Activated CD8-positive, alpha-beta memory T cell treated with anti-CD3 and anti-CD28 coated beads for 4 hours (primary cell): ENCODE measurements around the gene IQCC.
A peak's percentile ranks its signal among the peaks of the same experiment; 100 is the strongest.
"Not testable (repeated sequence)": the region's sequence is repeated elsewhere in the genome, so short reads cannot be mapped to it uniquely, and the experiment has no call there.

Experiments
- DNase-seq, 2 donors: peaks; one replicate each; pipeline ENCODE4 v3.0.0-alpha.2; 2020; ENCODE audit warnings: low read depth in 2 of 2

Gene IQCC

DNA sequence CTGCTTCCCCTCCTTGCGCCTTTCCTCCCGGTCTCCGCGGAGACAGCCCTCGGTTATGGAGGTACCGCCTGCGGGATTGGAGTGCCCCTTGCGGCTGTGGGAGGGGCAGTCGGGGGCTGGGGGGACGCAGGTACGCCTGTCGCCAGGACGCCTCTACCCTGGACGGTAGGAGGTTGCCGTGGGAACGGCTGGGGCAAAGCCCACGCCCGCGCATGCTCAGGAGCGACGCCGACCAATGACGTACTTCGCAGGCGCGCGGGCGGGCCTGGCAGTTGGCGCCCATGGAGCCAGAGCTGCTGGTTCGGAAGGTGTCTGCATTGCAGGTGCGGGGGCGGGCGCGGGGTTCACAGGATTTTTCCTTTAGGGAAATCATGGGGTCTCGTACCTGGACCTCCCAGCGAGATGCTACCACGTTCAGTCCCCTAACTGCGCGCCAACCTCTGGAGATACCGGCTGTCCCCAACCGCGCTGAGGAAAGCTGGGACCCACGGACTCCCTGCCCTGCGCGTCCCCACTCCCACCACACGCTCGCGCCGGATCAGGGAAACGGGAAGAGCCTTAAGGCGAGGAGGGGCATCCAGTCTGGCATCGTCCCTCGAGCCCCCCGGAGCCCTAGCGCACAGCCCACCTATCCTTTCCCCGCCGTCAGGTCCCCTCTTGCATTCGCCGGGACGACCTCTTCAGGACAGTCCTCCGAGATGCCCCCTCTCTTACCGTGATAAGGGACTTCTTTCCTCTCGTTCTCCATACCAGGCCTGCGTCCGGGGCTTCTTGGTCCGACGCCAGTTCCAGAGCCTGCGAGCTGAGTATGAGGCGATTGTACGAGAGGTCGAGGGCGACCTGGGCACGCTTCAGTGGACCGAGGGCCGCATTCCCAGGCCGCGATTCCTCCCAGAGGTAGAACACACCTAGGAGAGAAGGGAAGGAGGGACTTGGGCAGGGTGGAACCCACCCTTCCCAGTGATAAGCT, at the start of gene IQCC:
Gene IQCC (plus strand): TSS at position 271 of the 970 bp plus-strand sequence. CDS start 11 bp downstream, at position 282.
- peak; percentile 65 to 72 for DNase-seq

DNA sequence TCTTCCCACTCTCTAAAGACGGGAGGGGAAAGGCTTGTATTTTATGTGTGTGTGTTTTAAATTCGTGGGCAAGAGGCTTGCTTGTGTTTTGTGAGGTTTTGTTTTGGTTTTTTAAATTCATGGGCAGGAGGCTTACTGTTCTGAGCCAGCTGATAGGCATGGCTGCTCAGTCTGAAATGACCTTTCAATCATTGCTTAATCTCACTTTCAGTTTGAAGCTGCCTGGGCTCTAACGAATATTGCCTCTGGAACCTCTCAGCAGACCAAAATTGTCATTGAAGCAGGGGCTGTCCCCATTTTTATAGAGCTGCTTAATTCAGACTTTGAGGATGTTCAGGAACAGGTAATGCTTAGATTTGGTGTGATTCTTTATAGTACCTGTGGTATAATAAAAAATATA, 46.3 kb upstream of the IQCC start:
- no peak for DNase-seq

DNA sequence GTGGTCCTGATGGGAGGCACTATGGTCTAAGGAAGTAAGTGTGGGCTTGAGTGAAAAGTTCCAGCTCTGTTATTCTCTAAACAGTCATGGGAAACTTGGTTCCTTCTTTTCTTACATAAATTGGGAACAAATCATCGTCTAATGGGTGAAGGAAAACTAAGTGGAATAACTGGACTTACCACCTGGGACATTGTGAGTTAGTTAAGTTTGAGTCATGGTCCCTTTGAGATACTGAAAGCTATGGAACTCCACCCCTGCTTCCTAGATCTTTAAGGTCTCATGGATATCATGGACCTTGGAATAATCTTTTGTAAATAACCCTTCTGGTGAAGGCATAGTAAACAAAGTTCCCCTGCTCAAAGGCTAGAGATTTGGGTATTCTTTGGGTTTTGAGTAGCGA, 42.1 kb upstream of the IQCC start:
- no peak for DNase-seq

DNA sequence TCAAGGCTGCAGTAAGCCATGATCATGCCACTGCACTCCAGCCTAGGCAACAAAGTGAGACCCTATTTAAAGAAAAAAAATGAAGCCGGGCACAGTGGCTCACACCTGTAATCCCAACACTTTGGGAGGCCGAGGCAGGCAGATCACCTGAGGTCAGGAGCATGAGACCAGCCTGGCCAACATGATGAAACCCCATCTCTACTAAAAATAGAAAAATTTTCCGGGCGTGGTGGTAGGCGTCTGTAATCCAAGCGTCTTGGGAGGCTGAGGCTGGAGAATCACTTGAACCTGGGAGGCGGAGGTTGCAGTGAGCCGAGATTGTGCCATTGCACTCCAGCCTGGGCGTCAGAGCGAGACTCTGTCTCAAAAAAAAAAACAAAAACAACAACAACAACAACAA, 39.8 kb upstream of the IQCC start:
- DNase-seq, result not testable (repeated sequence)

DNA sequence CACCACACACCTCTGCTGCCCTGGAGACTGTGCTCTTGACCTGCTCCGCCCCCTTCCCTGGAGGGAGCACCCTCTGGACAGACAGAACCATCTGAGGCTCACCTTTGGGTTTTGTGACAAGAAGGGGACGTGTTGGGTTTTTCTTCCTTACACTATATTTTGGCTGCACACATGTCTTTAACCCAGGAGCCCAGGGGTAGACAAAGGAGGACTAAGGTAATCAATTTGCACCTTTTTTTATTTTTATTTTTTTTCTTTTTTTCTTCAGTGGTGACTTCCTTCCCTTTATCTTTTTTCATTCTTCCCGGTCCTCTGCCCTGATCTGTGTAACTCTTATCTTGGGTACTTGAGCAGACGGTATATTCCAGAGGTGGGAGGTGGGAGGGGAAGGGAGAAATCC, 34.5 kb upstream of the IQCC start:
- no peak for DNase-seq

DNA sequence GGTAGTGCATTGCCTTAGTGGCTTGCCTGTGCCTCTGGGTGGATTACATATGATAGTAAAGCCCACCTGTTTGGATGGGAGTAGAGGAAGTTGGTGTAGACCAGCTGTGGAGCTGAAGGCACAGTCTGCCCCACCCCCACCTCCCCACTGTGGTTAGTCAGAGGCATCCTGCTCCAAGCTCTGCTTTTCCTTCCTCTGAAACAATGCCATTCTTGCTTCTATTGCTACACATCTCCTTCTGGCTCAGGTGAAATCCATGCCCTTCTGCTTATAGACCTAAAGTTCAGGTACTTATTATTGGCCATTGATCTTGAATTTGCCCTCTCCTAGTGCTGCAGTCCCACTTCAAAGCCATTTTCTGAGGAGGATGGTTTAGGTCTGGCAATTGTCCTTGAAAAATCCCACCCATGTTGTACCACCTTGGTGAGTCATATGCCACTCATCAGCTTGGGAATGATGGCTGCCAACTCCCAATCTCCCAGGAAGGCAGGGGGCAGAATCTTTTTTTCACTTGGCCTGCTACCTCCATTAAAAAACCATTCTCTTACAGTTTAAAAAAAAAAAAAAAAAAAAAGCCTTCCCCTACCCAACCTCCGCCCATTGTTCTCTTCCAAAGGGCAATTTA, 32.7 kb upstream of the IQCC start:
- DNase-seq, result no peak

DNA sequence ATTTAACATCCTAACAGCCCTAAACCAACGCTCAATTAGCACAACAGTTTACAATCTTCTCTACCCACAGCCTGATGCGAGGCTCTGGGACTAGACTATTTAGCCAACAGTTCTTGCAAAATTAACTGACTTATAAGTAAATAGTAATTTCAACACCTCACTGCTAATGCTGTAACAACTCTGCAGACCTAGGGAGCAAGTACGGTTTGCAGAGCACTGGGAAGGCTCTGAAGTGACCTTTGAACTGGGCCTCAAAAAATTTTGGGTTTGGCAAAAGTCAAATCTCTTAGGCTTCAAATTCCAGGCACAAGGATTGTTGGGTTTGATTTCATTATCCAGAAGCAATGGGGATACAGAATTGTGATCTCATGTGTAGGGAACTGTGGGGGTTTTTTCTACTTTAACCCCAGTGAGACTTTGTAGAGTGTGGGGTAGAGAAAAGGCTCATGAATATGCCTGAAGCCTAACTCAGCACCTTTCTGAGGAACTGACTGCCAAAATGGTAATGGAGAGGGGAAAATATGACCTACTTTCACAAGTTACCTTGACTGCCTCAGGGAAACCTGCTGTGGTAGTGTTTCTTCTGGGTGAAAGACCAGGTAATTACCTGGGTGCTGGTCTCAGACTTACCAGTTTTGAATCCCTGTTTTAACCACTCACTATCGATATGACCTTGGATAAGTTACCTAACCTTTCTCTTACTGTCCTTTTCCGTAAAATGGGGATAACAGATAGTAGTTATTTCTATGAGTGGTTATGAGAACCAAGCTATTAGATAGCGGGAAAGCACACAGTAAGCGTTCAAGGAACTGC, 26.9 kb upstream of the IQCC start:
- DNase-seq, result no peak

DNA sequence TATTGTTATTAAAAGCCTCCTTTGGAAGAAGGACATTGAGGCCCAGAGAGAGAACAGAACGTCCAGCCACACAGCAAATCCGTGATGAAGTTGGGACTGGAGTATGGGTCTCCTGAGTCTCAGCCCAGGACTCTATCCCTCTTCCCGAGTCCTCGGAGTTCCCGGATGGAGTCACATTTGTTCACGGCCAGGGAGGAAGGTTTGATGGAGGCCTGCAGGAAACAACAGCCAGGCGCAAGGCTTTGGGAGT, 26.4 kb upstream of the IQCC start:
- DNase-seq, result no peak

DNA sequence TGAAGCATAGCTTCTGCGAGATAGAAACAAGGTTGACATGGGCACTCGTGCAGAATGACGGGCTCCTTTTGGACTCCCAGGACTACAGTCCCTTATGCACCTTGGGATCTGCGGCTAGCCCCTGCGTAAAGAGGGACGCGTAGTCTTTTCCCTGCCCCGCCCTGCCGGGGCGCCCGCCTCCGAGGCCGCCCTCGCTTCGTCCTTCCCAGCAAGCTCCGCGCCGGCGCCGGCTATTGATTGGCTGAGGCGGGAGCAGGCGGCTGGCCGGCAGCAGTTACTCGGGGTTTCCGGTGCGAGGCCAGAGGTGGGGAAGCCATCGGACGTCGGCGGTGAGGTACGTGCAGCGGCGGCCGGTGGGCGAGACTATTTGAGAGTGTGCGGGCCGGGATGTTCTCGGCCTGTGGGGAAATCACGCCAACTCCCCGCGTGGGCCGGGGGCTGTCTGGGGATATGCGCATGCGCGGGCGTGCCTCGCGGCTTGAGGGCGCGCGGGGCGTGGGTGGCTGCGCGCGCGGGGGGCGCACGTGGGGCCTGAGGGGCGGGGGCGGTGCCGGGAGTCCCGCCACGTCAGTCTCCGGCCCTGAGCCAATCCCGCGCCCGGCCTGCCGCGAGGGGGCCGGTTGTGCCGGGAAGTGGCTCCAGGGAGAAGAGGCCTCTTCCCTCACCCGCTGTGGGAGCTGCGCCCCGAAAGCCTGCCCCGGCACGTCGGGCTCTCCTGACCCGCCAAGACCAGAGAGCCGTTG, 25.9 kb upstream of the IQCC start, which contains the start of gene TXLNA:
Gene TXLNA (plus strand): TSS at position 233 of the 743 bp plus-strand sequence. CDS start 671 bp downstream, outside the sequence.
- peak; percentile 78 to 82 for DNase-seq

DNA sequence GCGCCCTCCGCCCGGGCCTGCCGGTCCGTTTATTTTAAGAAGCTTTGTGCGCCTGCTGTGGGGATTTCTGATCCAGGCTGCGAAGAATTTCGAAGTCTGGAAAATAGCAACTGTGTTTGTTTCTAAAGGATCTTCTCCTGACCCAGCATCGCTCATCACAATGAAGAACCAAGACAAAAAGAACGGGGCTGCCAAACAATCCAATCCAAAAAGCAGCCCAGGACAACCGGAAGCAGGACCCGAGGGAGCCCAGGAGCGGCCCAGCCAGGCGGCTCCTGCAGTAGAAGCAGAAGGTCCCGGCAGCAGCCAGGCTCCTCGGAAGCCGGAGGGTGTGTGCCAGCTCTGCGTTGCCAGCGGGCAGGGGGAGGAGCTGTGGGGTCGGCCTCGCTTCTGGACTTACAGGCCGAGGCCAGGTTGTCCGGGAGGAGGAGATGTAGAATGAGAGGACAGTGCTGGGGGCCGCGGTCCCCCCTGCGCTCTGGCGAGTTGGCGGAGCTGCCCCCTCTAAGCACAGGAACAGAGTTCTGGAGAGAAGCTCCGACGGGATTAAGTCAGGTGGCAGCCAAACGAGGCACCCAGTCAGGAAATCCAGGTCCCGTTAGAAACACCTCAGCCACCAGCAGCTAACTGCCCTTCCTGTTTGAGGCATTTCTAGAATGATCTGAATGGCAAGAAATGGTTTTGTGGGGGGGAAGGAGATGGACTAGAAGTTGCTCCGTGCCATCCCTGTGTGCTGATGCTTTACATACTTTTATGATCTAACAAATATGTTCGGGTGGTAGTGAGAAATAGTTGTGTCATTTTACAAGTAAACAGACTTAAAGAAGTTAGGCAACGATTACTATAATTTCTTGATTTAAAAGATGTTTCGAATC, 25.0 kb upstream of the IQCC start:
- no peak for DNase-seq

DNA sequence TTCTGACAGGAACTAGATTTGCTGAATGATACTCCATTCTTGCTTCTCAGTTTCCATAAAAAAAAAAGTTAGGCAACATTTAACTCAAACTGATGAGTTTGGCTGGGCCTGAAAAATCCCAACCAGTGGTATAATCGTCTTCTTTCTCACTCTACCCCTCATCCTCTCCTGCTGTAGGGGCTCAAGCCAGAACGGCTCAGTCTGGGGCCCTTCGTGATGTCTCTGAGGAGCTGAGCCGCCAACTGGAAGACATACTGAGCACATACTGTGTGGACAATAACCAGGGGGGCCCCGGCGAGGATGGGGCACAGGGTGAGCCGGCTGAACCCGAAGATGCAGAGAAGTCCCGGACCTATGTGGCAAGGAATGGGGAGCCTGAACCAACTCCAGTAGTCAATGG, 24.4 kb upstream of the IQCC start:
- DNase-seq, result no peak

DNA sequence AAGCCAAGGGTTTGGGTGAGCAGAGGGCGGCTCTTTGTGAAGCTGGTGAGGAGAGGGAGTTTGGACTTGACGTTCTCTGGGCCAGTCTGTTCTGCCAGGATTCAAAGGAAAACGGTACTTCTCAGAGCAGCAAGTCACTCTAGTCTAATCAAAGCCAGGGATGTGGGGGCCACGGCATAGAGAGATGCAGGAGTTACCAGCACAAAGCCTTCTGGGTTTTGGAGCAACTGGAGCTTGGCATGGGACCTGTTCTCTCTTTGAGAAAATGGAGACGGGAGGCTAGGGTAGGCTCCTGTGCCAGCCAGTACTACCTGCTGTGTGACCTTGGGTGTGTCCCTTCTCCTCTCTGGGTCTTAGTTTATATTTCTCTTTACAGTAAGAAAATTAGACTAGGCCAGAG, 23.9 kb upstream of the IQCC start:
- DNase-seq, result no peak

DNA sequence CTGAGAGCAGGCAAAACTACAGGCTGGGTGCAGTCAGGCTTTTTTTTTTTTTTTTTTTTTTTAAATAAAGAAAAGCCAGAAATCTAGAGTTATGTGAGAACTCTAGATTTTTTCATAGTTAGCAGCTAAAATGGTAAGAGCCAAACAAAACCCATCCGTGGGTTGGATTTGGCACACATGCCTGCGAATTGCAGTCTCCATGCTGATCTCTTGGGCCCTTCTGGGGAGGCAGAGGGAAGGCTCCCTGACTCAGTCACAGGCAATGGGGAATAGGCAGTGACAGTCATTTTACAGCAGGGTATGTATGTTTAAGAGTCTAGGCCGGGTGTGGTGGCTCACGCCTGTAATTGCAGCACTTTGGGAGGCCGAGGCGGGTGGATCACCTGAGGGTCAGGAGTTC, 23.4 kb upstream of the IQCC start:
- no peak for DNase-seq

DNA sequence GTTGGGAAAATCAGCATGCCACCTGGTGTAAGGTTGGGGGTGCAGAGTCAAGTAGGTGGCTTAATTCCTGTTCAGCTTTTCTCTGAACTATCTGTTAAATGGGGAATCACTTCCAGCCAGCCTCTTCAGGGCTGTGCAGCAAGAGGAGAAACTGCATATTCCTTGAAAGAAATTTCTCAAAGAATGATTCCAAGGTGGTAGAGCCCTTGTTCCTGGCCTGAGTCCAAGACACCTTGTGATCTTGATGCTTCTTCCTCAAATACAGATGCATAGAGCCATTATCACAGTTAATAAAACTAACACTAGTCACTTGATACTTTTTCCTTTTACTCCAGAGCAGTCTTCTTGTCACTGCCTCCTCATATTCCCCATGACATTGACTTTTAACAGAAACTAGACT, 20.8 kb upstream of the IQCC start:
- DNase-seq, result no peak

DNA sequence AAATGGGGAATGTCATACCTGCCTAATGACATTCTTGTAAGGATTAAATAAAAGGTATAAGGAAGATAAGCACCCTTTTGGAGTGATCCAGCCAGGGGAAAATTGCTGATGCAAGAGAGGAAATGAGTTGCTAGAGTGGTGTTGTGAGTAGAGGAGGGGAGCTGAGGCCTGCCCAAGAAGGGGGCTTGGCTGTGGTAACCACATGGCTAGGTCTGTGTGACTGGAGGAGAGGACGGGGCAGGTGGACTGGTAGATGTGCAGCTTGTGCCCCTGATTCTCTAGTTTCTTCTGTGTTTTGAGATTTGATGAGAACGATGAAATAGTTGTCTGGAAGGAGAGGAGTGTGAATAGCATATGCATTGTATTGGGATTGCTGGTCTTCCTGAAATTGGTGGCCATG, 19.4 kb upstream of the IQCC start:
- DNase-seq, result no peak

DNA sequence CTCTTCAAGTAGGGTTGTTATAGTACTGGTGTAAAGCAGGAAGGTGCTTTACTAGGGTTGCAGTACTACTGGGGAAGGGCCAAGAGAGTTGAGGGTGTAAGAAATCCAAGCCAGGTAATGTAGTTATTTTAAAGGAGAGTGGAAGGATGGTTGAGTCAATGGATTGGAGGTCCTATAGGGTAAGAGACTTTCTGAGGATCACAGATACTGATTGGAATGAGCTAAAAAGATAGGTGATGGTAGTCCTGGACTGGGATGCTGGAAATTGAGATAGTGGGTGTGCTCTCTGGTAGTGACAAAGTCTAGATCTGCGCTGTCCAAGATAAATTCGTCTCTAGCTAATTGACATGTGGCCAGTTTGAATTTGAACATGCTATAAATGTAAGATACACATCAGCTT, 19.0 kb upstream of the IQCC start:
- DNase-seq, result no peak

DNA sequence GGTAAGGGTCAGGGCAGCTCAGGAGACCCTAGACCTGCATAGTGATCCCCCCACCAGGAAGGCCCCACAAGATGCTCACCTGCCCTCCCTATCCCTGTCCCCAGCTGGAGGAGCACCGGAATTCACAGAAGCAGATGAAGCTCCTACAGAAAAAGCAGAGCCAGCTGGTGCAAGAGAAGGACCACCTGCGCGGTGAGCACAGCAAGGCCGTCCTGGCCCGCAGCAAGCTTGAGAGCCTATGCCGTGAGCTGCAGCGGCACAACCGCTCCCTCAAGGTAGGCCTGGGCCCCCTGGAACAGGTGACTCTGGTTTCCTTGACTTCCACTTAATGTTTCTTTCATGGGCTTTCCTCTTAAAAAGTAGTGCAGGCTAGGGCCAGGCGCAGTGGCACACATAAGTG, 17.6 kb upstream of the IQCC start:
- no peak for DNase-seq

DNA sequence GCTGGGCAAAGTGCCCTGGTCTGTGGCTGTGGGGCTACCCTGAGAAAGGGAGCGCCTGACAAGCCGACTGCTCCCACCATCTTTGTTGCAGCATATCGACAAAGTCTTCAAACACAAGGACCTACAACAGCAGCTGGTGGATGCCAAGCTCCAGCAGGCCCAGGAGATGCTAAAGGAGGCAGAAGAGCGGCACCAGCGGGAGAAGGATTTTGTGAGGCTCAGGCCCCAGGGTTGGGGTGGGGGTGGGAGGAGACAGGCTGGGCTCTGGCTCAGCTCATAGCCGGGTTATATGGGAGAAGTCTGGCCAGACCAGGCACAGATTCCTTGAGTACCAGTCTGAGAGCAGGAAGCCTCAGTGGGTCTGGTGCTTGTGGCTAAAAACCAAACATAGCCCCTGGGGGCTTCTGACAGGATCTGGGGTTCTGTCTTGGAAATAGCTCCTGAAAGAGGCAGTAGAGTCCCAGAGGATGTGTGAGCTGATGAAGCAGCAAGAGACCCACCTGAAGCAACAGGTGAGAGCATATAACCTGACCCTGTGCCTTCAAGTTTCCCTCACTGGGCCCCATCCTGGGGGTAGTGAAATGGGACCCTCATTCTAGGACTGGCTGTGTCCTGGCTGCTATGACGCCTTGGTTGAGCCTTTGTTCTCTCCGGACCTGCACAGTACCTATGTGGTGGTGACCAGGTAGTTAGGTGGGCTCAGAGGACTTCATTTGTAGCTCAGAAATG, 13.1 kb upstream of the IQCC start:
- no peak for DNase-seq

DNA sequence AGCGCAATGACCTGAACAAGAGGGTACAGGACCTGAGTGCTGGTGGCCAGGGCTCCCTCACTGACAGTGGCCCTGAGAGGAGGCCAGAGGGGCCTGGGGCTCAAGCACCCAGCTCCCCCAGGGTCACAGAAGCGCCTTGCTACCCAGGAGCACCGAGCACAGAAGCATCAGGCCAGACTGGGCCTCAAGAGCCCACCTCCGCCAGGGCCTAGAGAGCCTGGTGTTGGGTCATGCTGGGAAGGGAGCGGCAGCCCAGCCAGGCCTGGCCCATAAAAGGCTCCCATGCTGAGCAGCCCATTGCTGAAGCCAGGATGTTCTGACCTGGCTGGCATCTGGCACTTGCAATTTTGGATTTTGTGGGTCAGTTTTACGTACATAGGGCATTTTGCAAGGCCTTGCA, 10.5 kb upstream of the IQCC start:
- no peak for DNase-seq

DNA sequence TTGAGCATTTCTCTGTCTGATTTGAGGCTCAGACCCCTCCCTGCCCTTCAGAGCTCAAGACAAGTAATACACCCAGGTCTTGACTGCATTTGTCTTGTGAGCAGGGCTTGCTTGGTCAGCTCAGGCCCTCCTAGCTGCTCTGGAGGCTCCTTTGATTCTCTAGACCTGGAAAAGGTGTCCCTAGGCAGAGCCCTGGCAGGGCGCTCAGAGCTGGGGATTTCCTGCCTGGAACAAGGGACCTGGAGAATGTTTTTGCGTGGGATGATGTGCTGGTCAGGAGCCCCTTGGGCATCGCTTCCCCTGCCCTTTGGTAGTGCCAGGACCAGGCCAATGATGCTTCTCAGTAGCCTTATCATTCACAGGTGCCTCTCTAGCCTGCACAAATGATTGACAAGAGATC, 9.9 kb upstream of the IQCC start:
- DNase-seq, result no peak
